ENCODE results near the gene ARHGEF11.

ARHGEF11 gene

DNA sequence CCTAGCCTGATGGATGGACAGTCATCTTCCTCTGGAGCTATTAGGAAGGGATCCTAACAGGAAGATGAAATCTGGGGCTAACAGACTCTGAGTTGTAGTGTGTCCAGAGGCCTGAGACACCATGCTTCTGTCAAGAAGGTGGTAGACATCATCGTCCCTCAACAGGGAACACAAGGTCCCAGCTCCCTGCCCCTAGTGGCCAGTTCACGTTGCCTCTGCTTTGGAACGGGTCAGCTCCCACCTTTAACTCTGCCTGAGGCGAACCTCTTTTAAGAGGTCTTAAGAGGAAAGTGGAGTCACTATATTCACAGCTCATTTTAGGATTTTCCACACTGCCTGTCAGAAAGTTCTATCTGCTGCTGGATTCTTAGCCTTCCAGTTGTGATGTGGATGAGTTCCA, 96.8 kb downstream of the ARHGEF11 start:
- DNase-seq, result no peak

DNA sequence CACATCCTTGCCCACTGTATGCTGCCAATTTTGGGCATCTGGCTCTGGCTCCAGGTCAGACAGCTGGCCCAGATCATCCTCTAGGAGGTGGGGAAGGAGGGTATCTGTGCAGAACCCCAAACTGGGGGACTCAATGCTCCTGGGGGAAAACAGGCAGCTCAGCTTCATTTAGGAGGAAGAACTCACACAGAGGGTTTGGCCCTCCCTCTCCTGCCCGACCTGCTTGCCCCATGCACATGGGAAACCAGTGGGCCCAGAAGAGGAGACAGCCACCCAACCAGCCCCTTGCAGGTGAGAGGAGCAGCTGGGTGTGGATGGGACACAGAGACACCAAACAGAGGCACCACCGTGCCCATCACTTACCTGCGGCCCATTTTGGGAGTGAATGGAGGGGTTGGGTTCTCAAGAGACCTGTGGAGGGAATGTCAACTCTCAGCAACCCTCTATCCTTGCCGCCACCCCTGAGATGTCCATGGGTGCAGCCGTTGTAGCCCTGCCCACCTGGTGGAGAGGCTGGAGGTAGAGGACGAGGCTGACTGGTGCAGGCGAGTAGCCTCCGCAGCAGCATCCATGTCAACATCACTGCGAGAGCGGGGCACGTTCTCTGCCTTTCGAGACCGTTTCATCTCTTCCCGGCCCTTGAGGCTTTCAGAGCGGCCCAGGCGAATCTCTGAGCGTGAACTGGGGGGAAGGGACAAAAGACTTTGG, 97.6 kb downstream of the ARHGEF11 start:
- no peak for DNase-seq

DNA sequence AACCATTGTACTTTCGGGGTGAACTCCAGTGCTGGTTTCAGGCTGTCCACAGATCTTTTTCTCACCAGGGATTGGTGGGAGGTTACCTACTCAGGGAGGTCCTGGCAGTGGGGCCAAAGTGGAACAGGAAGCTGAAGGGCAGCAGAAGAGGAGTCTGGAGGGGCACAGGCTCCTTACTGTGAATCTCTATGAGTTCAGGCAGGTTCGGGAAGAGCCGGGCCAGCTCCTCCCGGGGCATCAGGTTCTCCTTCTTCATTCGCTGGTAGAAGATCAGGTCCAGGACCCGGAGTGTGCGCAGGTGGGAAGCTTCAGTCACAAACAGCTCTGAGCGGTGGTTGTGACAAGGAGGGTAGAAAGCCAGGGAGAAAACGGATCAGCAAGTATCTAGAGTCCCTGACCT, 98.4 kb downstream of the ARHGEF11 start:
- DNase-seq, result no peak

DNA sequence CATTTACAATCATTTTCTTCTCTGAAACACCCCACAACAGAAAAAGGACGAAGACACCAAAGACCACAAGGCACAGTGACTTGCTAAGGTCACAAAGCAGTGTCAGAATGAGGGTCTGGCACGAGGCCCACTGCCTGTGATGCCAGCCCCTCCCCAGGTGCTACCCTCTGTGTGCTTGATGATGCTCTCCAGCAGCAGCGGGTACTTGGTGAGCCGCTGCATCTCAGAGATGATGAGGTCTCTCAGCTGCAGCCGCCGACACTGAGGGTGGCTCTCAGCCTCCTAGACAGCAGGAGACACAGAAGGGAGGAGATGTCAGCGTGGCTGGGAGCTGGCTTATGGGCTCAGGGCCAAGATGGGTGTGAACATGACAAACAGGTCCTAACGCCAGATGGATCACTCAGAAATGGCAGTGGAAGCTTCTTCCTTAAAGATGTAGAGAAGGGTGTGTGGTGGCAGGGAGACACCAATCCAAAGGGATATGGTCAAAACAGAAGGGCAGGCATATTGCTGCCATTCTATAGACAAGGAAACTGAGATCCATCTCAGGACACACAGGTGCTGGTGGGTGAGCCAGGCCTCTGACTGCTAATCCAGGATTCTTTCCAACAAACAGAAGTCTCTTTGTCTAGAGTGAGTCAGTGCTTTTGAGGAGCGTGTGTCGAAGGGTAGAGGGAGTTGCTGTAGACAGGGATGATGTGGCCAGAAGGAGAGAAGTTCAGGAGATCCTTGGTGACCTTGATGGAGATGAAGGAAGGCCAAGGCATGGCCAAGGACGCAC, 99.5 kb downstream of the ARHGEF11 start:
- no peak for DNase-seq

- no peak for DNase-seq
Measured at GRCh38 chr1:156944848-156945247, 100.7 kb downstream of the ARHGEF11 start.

- DNase-seq, result no peak
Measured at GRCh38 chr1:156944268-156944667, 101.3 kb downstream of the ARHGEF11 start.

GRCh38 chr1:156943756-156944155, 101.8 kb downstream of the ARHGEF11 start:
- no peak for DNase-seq

DNA sequence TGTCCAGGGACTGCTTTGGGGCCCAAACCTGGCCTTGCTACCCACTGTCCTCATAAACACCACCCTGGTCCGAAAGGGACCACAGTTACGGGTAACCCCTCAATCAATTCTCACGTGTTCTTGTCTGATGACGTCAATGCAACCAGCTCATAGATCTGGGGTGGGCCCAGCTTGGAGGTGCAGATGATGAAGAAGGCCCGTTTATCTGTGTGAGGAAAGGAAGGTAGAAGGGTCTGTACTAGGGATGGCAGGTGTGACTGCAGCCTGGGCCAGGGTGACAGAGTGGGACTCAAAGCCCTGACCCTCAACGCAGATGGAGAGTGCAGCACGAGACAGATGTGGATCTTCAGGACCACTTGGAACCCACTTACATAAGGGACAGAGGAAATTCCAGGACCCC, 103.0 kb downstream of the ARHGEF11 start:
- DNase-seq, result no peak

DNA sequence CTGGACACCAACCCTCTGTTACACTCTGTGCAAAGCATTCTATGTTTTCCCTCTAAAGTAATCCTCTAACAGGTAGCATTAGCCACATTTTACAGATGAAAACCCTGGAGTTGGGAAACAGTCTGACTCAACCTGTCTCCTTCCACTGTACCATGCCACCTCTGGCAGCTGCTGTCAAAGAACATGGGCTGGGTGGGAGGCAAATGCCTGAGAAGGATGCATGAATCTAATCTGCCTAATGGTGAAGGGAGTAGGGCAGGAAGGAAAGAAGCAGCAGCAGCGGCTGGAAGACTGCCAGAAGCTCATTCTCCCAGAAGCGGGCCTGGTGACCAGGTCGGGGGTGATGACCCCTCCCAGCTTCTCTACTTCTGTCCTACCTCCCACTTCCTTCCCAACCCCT, 103.4 kb downstream of the ARHGEF11 start:
- no peak for DNase-seq

DNA sequence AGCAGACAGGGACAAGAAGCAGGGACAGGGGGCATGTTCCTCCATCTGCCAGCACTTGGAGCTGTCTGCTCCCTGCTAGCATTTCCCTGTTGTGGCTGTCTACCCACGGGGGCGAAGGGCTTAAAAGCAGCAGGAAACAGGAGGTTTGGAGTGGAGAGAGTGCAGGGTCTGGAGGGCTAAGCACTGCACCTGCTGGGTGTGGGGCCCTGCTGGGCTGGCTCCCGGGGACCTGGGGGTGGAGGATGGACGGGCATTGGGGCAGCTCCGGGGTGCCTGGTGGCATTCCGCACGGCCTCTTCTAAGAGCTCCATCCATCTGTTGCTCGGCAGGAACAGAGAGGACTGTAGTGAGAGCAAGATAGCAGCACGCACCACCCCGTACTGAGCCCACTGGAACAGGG, 103.9 kb downstream of the ARHGEF11 start:
- DNase-seq, result no peak

DNA sequence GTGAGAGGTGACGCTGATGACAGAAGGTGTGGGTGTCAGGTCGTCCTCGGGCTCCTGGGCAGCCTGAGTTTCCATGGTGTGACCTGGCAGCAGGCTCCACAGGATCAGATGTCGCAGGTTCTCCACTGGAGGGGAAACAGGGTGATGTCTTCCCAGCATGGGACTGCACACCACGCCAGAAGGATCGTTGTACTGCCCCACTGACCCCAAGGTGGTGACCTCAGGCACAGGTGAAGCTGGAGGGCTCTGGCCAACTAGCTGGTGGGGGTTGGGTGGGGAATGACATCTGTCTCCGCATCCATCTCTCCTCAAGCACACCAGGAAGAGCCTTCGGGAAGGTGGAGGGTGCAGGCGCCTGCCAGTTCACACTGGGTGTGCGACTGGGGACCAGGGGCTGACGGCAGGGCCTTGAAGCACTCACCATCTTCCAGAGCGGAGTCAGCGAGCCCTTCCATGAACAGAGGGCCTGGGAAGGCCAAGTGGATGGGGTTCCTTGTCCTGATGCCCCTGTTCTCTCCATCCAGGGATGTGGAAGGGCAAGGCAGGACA, 105.7 kb downstream of the ARHGEF11 start:
- DNase-seq, result no peak

GRCh38 chr1:156938813-156939212, 106.7 kb downstream of the ARHGEF11 start:
- no peak for DNase-seq

DNA sequence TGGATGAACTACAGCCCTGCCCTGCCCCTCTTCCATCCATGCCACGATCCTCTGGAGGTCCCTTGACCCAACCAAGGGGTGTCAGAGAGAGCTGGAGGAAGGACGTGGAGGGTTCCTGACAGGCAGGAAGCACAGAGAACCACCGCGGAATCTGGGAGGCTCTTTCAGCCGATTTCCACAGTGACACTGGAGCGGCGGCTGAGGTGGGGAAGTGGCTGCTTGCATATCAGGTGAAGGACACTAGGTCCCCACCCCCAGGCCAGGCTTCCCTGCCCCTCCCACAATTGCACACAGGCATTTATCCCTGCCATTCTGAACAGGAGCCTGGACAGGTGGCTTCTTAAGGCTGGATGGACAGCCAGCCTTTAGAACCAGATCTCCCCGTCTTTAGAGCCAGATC, 107.7 kb downstream of the ARHGEF11 start:
- DNase-seq, result no peak

- DNase-seq, result no peak
Measured at GRCh38 chr1:156936721-156937220, 108.8 kb downstream of the ARHGEF11 start.

- DNase-seq, result no peak
Measured at GRCh38 chr1:156936191-156936590, 109.4 kb downstream of the ARHGEF11 start.

DNA sequence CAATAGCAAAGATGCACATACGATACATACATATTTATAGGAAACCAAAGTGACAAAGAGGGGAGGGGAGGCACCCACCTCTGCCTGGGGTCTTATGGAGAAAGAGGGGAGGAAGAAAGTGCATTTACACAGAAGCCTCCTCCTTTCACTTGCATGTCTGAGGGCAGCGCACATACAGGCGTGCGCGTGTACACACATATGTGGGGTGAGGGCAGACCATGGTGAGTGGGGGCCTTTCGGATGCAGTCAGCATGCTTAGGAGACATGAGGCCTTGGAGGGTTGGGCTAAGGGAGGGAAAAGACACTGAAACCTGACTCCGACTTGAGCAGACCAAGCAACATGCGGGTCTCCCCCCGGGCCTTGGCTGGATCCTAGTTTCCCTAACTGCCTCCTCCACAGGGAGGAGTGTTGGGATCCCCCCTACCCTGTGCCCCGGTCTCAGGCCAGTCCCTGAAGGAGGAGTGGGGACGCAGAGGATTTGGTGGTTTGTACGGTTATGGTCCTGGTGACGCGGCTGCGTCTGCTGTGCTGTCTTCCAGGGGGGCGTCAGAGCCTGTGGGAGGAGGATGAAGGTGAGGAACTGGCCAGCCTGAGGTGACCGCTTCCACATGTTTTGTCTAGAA, 109.9 kb downstream of the ARHGEF11 start:
- no peak for DNase-seq

- DNase-seq, result no peak
Measured at GRCh38 chr1:156933136-156933535, 112.4 kb downstream of the ARHGEF11 start.

DNA sequence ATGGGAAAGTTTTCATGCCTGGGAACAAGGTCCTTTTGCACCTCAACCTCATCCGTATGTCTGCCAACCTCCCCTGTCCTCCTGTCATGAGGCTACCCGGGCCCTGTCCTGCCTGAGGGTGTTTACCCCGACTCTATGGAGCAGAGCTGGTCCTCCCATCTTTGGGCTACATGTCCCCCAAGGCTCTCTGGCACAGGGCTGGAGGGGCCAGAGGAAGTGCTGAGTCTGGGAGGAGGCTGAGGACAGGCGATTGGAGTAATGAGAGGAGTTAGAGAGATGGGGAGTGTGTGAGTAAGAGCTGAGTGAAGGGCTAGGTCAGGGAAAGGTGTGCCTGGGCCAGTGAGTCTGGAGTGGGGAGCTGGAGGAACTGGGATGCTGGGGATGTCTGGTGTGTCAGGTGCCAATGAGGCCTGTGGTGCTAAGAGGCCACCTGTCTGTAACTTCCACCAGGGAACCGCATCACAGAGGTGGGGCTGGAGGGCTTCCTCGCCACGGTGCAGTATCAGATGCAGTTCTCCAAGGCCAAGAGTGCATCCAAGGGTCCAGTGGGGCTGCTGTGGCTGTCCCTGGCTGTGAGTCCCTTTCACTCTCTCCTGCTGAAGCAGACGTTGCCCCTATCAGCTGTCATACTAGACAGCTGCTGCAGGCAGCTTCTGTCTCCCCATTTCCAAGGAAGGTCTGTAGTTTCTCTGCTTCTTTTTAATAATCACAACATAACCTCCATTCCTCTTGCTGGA, 113.4 kb downstream of the ARHGEF11 start:
- DNase-seq, result no peak

DNA sequence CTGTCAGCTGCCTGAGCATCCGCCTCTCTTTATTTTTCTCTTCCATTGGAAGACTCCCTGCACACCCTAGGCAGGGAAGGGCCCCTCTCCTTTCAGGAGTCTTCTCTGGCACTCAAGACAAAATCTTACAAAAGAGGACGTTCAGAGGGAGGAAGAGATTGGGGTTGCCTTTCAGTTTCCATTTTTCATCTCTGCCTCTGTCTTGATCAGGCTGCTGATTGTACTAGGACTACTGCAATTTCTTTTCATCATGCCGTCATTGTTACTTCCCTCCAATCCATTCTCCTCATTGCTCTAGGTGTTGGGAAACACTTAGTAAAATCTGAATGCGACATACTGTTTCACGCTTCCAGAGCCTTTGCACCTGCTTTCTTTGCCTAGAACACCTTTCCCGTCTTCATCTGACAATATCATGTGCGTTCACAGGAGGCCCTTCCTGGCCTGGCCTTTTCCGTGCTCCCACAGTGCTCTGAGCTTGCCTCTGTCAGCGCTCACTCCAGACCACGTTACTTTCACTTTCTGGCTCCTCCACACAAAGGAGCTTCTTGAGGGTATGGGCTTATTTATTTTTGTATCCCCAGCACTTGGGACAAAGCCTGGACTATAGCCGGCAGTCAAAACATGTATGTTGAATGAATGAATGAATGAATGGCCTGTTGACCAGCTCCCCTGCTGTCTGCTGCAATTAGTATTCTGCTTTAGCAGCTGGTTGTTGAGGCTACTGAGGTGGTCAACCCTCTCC, 114.2 kb downstream of the ARHGEF11 start:
- DNase-seq, result no peak

DNA sequence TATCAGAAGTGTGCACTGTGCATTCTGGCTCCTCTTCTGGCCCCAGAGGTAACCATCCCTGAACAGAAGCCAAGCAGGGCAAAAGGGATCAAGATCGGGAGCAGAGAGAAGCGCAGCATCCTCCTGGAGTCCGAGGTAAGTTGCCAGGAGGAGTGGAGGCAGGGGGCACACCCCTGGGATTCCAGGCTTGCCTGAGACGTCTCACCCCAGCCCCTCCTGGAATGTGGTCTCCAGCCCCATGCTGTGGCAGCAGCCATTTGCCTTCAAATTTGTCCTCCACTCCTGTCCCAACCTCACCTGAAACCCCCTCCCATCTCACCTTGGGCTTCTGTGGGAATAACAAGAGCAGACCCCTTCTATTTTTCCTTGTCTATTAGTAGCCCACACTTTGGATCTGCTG, 115.1 kb downstream of the ARHGEF11 start:
- DNase-seq, result no peak

DNA sequence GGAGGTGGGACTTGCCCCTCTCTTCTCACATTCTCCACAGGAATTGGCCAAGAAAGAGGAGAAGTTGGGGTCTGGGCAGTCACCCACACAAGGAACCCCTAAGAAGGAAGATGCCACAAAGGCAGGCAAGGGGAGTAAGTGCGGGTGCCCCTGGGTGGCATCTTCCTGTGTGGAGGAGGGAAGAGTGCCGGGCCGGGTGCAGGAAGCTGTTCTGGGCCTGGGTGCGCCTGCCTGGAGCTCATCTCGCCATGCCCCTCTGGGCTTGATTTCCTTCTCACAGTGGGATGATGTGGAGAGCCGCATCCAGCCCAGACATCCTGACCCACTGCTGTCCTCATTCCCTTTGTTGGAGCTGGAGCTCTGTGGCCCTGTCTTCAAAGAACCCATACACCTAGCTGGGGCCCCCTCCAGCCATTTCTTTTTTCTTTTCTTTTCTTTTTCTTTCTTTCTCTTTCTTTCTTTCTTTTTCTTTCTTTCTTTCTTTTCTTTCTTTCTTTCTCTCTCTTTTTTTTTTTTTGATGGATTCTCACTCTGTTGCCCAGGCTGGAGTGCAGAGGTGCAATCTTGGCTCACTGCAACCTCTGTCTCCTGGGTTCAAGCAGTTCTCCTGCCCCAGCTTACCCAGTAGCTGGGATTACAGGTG, 115.8 kb downstream of the ARHGEF11 start:
- no peak for DNase-seq
